Neuronal stem cell (in vitro differentiated cells): Measurements from ENCODE around the gene CD300LF.

Source experiments
- DNase-seq: peaks from one replicate; pipeline ENCODE4 v3.0.0-alpha.2; 2013; ENCODE audit warnings: low spot score
- H2AFZ ChIP-seq: one replicate; pipeline ENCODE4 v1.6.1; 2013; ENCODE audit warnings: mild to moderate bottlenecking, low read length, inconsistent platforms
- H2AK5ac ChIP-seq: 2 replicates; pipeline ENCODE4 v1.6.1; 2013; ENCODE audit warnings: low read depth, mild to moderate bottlenecking, inconsistent platforms, low read length, moderate library complexity, mixed read lengths
- H2BK120ac ChIP-seq: 2 replicates; pipeline ENCODE4 v1.6.1; 2013; ENCODE audit warnings: low read depth, mild to moderate bottlenecking, inconsistent platforms, low read length, moderate library complexity, mixed read lengths
- H2BK12ac ChIP-seq: one replicate; pipeline ENCODE4 v1.6.1; 2013; ENCODE audit warnings: low read length, inconsistent platforms
- H2BK15ac ChIP-seq: 2 replicates; pipeline ENCODE4 v1.6.1; 2013; ENCODE audit warnings: mild to moderate bottlenecking, low read length, inconsistent platforms, mixed read lengths
- H2BK5ac ChIP-seq: one replicate; pipeline ENCODE4 v1.6.1; 2013; ENCODE audit warnings: inconsistent platforms, mild to moderate bottlenecking, low read length, moderate library complexity
- H3K14ac ChIP-seq: one replicate; pipeline ENCODE4 v1.6.1; 2013; ENCODE audit warnings: low read length, inconsistent platforms
- H3K18ac ChIP-seq: 2 replicates; pipeline ENCODE4 v1.6.1; 2013; ENCODE audit warnings: low read length, inconsistent platforms
- H3K23ac ChIP-seq: 2 replicates; pipeline ENCODE4 v1.6.1; 2013; ENCODE audit warnings: low read depth, mild to moderate bottlenecking, mixed read lengths, low read length, inconsistent platforms; ENCODE audit not compliant: poor library complexity
- H3K27ac ChIP-seq: replicated peaks from 3 replicates; pipeline ENCODE4 v1.5.1; 2013; ENCODE audit warnings: low read length, inconsistent platforms
- H3K27me3 ChIP-seq, 3 experiments: 2 replicates each; pipeline ENCODE4 v1.6.1; 2013; ENCODE audit warnings: low read length in 3 of 3, mild to moderate bottlenecking in 2 of 3, inconsistent platforms in 1 of 3, low read depth in 1 of 3, mixed read lengths in 1 of 3, moderate library complexity in 1 of 3; ENCODE audit not compliant: control insufficient read depth in 3 of 3, insufficient read depth in 3 of 3
- H3K36me3 ChIP-seq, 2 donors: replicated peaks in 1 of 2; 2 replicates each; pipeline ENCODE4 v1.6.1; 2013; ENCODE audit warnings: low read length in 2 of 2; ENCODE audit not compliant: control insufficient read depth in 2 of 2, insufficient read depth in 2 of 2
- H3K4ac ChIP-seq: 2 replicates; pipeline ENCODE4 v1.6.1; 2013; ENCODE audit warnings: inconsistent platforms, mild to moderate bottlenecking, low read length, moderate library complexity
- H3K4me1 ChIP-seq, 2 donors: 1 replicate in 1 of 2; 2 replicates in 1 of 2; pipeline ENCODE4 v1.6.1; 2013; ENCODE audit warnings: low read length in 2 of 2, low read depth in 1 of 2; ENCODE audit not compliant: control insufficient read depth in 2 of 2, insufficient read depth in 1 of 2
- H3K4me2 ChIP-seq: one replicate; pipeline ENCODE4 v1.6.1; 2013; ENCODE audit warnings: mild to moderate bottlenecking, low read length, inconsistent platforms; ENCODE audit not compliant: insufficient read depth, poor library complexity, severe bottlenecking
- H3K4me3 ChIP-seq, 2 donors: 2 replicates each; pipeline ENCODE4 v1.5.1; 2013; ENCODE audit warnings: low read length in 2 of 2, mild to moderate bottlenecking in 2 of 2, inconsistent platforms in 1 of 2, moderate library complexity in 1 of 2
- H3K79me1 ChIP-seq: one replicate; pipeline ENCODE4 v1.6.1; 2013; ENCODE audit warnings: low read depth, mild to moderate bottlenecking, inconsistent platforms, low read length, moderate library complexity
- H3K9ac ChIP-seq: one replicate; pipeline ENCODE4 v1.6.1; 2013; ENCODE audit warnings: mild to moderate bottlenecking, low read depth, low read length, inconsistent platforms; ENCODE audit not compliant: poor library complexity
- H3K9me3 ChIP-seq, 2 donors: replicated peaks in 1 of 2; 2 replicates each; pipeline versions ENCODE3 to v1.6.1; 2013; ENCODE audit warnings: low read length in 2 of 2, mild to moderate bottlenecking in 2 of 2, inconsistent platforms in 1 of 2, low read depth in 1 of 2, mixed read lengths in 1 of 2, moderate library complexity in 1 of 2; ENCODE audit not compliant: control insufficient read depth in 2 of 2, insufficient read depth in 1 of 2
- H4K8ac ChIP-seq: one replicate; pipeline ENCODE4 v1.6.1; 2013; ENCODE audit warnings: low read depth, mild to moderate bottlenecking, inconsistent platforms, low read length, moderate library complexity
- H4K91ac ChIP-seq: one replicate; pipeline ENCODE4 v1.6.1; 2013; ENCODE audit warnings: low read length, low read depth, mild to moderate bottlenecking, inconsistent platforms; ENCODE audit not compliant: poor library complexity
- WGBS, 2 donors: extraction: QIAGEN DNeasy Blood & Tissue Kit; methylation state at CpG; one replicate each; pipeline ENCODE4 v1.1.7; 2013; ENCODE audit warnings: missing lambda C conversion rate in 2 of 2, mixed read lengths in 1 of 2; ENCODE audit not compliant: insufficient read length in 2 of 2, insufficient replicate concordance in 1 of 2; ENCODE audit errors: extremely low coverage in 2 of 2; 5-methylcytosine and 5-hydroxymethylcytosine counted together

CD300LF gene

DNA sequence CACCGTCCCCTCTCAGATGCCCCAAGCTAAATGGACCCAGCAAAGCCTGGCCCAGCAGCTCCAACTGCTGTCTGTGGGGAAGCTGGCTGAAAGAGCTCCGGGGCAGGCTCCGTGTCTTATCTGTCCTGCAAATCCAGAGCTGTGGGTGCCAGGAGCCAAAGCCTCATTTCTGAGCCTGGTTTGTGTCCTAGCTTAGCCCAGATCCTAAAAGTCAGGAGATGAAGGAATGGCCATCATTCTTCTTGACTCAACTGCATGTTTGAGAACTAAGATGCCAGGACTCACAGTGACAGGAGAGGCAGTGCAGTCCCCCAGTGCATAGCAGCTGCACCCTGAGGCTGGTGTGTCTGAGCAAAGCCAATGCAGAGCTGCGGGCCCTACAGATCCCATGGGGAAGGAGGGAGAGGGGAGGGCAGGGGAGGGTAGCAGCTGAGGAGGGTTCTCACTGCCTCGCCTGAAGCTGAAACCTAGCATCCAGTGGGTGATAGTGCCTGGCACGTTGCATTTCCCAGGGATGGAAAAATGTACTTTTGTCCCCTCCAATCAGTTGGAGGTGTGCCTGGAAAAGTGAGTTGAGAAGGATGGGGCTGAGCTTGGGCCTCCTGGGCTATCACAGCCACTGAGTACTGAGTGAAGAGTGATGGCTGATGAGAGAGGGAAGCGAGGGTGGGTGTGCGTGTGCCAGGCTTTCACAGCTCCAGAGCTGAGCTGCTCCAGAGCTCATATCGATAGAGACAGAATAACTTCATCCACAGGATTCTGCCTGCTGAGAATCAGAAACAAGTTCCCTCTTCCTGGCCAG, 64.7 kb downstream of the CD300LF start:
- no peak overlapping the region for H2BK12ac ChIP-seq
- H4K91ac ChIP-seq = no peak overlapping the region
- no CpG with 5 or more reads among the region's 9 CpGs for WGBS, 2 donors
- no peak overlapping the region for H2AFZ ChIP-seq
- H3K4me2 ChIP-seq = no peak overlapping the region
- peaks cover 0 to 33% (median 0%) of the 10 kb centered on the region in 3 experiments for H3K27me3 ChIP-seq
- H3K9ac ChIP-seq = no peak overlapping the region
- H3K14ac ChIP-seq = peak overlapping the region; percentile 4
- no peak overlapping the region for H4K8ac ChIP-seq
- no peak overlapping the region for H3K27ac ChIP-seq
- no peak for DNase-seq
- no peaks in the 10 kb centered on the region for H3K36me3 ChIP-seq
- no peaks in the 10 kb centered on the region for H3K79me1 ChIP-seq
- no peak overlapping the region for H3K4me3 ChIP-seq
- H3K23ac ChIP-seq = no peak overlapping the region
- no peak overlapping the region for H2BK120ac ChIP-seq
- H2BK5ac ChIP-seq = no peak overlapping the region
- no peak overlapping the region for H3K4ac ChIP-seq
- no peak overlapping the region for H2AK5ac ChIP-seq
- no peak overlapping the region for H2BK15ac ChIP-seq
- H3K18ac ChIP-seq = no peak overlapping the region
- no peaks in the 10 kb centered on the region for H3K9me3 ChIP-seq
- H3K4me1 ChIP-seq = no peaks in the 10 kb centered on the region

- Histone ChIP-seq H3K36me3 (no peaks in the 10 kb centered on the region), H2BK12ac (no peak overlapping the region), H3K4me2 (no peak overlapping the region), H4K91ac (no peak overlapping the region), H3K9me3 (no peaks in the 10 kb centered on the region), H3K23ac (no peak overlapping the region), H4K8ac (no peak overlapping the region), H3K27me3 (peaks cover 0 to 21% (median 0%) of the 10 kb centered on the region in 3 experiments), H2AFZ (no peak overlapping the region), H3K18ac (no peak overlapping the region), H2BK15ac (no peak overlapping the region), H3K14ac (no peak overlapping the region), H2BK120ac (no peak overlapping the region), H3K79me1 (no peaks in the 10 kb centered on the region), H3K9ac (no peak overlapping the region), H3K4ac (no peak overlapping the region), H3K4me3 (peak overlapping the region in 1 of 2 donors; percentile 45), H2AK5ac (no peak overlapping the region), H2BK5ac (no peak overlapping the region), H3K27ac (no peak overlapping the region), H3K4me1 (no peaks in the 10 kb centered on the region)
- no peak for DNase-seq
- no CpG with 5 or more reads among the region's 3 CpGs for WGBS, 2 donors
These were observed 66.5 kb downstream of the CD300LF start for GRCh38 chr17:74646231-74646630.

DNA sequence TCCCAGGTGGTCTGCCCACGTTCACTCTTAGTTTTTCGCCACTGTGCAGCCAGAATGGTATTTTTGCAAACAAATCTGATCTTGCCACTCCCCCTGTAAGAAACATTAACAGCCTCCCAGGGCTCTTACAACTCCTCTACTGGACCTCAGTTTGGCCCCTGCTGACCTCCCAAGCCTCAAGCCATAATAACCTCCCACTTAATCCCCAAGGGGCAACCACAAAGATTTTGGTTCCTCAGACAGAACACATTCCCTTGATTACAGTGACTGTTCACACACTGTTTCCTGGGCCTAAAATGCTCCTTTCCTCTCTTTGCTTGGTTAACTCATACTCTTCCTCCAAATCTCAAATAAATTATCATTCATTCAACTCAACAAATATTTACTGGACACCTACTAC, 67.7 kb downstream of the CD300LF start:
- no CpG with 5 or more reads among the region's 2 CpGs for WGBS, 2 donors
- Histone ChIP-seq H4K8ac (no peak overlapping the region), H3K18ac (no peak overlapping the region), H2BK5ac (no peak overlapping the region), H3K27ac (no peak overlapping the region), H3K14ac (no peak overlapping the region), H3K4ac (no peak overlapping the region), H3K36me3 (no peaks in the 10 kb centered on the region), H3K79me1 (no peaks in the 10 kb centered on the region), H3K4me2 (no peak overlapping the region), H2BK120ac (no peak overlapping the region), H3K4me1 (no peaks in the 10 kb centered on the region), H3K27me3 (peaks cover 0 to 12% (median 0%) of the 10 kb centered on the region in 3 experiments), H3K4me3 (no peak overlapping the region), H2BK12ac (no peak overlapping the region), H2AFZ (no peak overlapping the region), H3K9me3 (no peaks in the 10 kb centered on the region), H2AK5ac (no peak overlapping the region), H3K9ac (no peak overlapping the region), H2BK15ac (no peak overlapping the region), H4K91ac (no peak overlapping the region), H3K23ac (no peak overlapping the region)
- no peak for DNase-seq

- Histone ChIP-seq H3K18ac (no peak overlapping the region), H2AK5ac (no peak overlapping the region), H2BK120ac (no peak overlapping the region), H3K27ac (no peak overlapping the region), H2AFZ (no peak overlapping the region), H3K4me3 (no peak overlapping the region), H3K4ac (no peak overlapping the region), H2BK12ac (no peak overlapping the region), H3K23ac (no peak overlapping the region), H3K27me3 (peaks cover 0 to 11% (median 0%) of the 10 kb centered on the region in 3 experiments), H3K9ac (no peak overlapping the region), H4K91ac (no peak overlapping the region), H3K14ac (no peak overlapping the region), H4K8ac (no peak overlapping the region), H2BK15ac (no peak overlapping the region), H3K9me3 (no peaks in the 10 kb centered on the region), H2BK5ac (no peak overlapping the region), H3K36me3 (no peaks in the 10 kb centered on the region), H3K4me2 (no peak overlapping the region), H3K79me1 (no peaks in the 10 kb centered on the region), H3K4me1 (no peaks in the 10 kb centered on the region)
- no peak for DNase-seq
- WGBS, 2 donors = no CpG with 5 or more reads among the region's 2 CpGs
These were observed 68.3 kb downstream of the CD300LF start for GRCh38 chr17:74644419-74644818.
